ENCODE data around the gene MARVELD3. TPM values are rescaled to one million over a fixed set of nuclear protein-coding genes. Genes with fewer than 3 reads are reported as not detected.
"Not testable (repeated sequence)": the region's sequence is repeated elsewhere in the genome, so short reads cannot be mapped to it uniquely, and the experiment has no call there.

Gene MARVELD3
- total RNA-seq, 1 experiment from 2014 or later, result 27.0 TPM

DNA sequence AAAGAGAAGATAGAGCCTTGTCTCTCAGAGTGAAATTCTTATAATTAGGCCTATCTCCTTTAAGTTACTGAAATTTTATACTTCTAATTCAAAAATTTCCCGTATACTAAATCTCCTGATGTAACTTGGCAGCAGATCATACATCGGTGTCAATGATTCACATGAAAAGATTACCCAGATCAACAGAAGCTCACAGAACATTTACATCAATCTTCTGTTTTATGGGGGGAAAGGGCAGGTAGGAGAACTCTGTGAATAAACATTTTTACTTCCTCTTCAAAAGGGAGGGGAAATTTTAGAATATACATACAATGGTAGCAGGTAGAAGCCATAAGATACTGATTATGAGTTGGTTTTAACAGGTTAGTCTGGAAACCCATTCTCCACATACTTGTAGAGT is 55.4 kb downstream of the MARVELD3 start:
- DNase-seq, result no peak
- Histone ChIP-seq H3K4me1 (ENCODE audit: insufficient read depth, low read length) (no peaks in the 10 kb centered on the region), H3K79me2 (ENCODE audit: insufficient read depth, low read length) (no peaks in the 10 kb centered on the region), H3K27ac (ENCODE audit: insufficient read length, low read depth, low read length) (no peak overlapping the region), H3T11ph (ENCODE audit: low read length) (no peak overlapping the region), H3K79me1 (ENCODE audit: insufficient read depth, low read depth, low read length, poor library complexity, severe bottlenecking) (no peaks in the 10 kb centered on the region), H3K4me2 (ENCODE audit: insufficient read depth, insufficient read length, low read length) (no peak overlapping the region), H3K18ac (ENCODE audit: insufficient read length, low read depth, low read length) (no peak overlapping the region), H3K23me2 (ENCODE audit: insufficient read length, low read depth, low read length, poor library complexity, severe bottlenecking) (no peaks in the 10 kb centered on the region), H3K4ac (ENCODE audit: low read depth, low read length) (no peak overlapping the region), H2BK20ac (ENCODE audit: low read depth, low read length, poor library complexity, severe bottlenecking) (no peak overlapping the region), H2BK5ac (ENCODE audit: insufficient read length, low read length) (no peak overlapping the region), H3K27me3 (ENCODE audit: insufficient read depth, low read length) (no peaks in the 10 kb centered on the region), H4K5ac (ENCODE audit: insufficient read length, low read depth, low read length) (no peak overlapping the region), H2AK5ac (ENCODE audit: insufficient read length, low read length) (no peak overlapping the region), H4K91ac (ENCODE audit: insufficient read length, low read depth, low read length) (no peak overlapping the region), H3K56ac (ENCODE audit: insufficient read length, low read depth, low read length) (no peak overlapping the region), H2AFZ (ENCODE audit: low read length) (no peak overlapping the region), H4K8ac (replicated peaks; ENCODE audit: insufficient read length, low read depth, low read length) (no peak overlapping the region), H3K14ac (ENCODE audit: insufficient read depth, low read length) (no peak overlapping the region), H2BK15ac (ENCODE audit: low read depth, low read length) (no peak overlapping the region), H2BK12ac (ENCODE audit: insufficient read length, low read depth, low read length) (no peak overlapping the region), H3K23ac (ENCODE audit: insufficient read length, low read depth, low read length) (no peak overlapping the region), H3K9me3 (ENCODE audit: control insufficient read depth, low read depth, low read length) (no peaks in the 10 kb centered on the region), H2BK120ac (ENCODE audit: low read depth, low read length, poor library complexity, severe bottlenecking) (no peak overlapping the region), H3K9ac (ENCODE audit: extremely low read depth, insufficient read length, low read length) (no peak overlapping the region), H4K20me1 (ENCODE audit: control insufficient read depth, insufficient read depth, insufficient read length) (no peaks in the 10 kb centered on the region)
- TF ChIP-seq, protein P1, sequence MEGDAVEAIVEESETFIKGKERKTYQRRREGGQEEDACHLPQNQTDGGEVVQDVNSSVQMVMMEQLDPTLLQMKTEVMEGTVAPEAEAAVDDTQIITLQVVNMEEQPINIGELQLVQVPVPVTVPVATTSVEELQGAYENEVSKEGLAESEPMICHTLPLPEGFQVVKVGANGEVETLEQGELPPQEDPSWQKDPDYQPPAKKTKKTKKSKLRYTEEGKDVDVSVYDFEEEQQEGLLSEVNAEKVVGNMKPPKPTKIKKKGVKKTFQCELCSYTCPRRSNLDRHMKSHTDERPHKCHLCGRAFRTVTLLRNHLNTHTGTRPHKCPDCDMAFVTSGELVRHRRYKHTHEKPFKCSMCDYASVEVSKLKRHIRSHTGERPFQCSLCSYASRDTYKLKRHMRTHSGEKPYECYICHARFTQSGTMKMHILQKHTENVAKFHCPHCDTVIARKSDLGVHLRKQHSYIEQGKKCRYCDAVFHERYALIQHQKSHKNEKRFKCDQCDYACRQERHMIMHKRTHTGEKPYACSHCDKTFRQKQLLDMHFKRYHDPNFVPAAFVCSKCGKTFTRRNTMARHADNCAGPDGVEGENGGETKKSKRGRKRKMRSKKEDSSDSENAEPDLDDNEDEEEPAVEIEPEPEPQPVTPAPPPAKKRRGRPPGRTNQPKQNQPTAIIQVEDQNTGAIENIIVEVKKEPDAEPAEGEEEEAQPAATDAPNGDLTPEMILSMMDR (conservative IDR thresholded peaks at IDR 0.05), result no peak
- no peaks in the 10 kb centered on the region for H3K4me1 Mint-ChIP-seq
- no peak overlapping the region; a peak in 1 of 7 replicates for H3K27ac Mint-ChIP-seq
- no peaks in the 10 kb centered on the region for H3K27me3 Mint-ChIP-seq (ENCODE audit: low read depth)
- H3K4me3 Mint-ChIP-seq, result no peak overlapping the region
- no CpG with 5 or more reads among the region's 2 CpGs for WGBS (ENCODE audit: extremely low coverage, insufficient read length, low lambda C conversion rate)
- peaks cover 20 to 81% (median 51%) of the 10 kb centered on the region in 3 experiments for H3K36me3 Mint-ChIP-seq (ENCODE audit: insufficient read depth in 1 of 3, low read depth in 3 of 3)
- no peaks in the 10 kb centered on the region for H3K9me3 Mint-ChIP-seq

DNA sequence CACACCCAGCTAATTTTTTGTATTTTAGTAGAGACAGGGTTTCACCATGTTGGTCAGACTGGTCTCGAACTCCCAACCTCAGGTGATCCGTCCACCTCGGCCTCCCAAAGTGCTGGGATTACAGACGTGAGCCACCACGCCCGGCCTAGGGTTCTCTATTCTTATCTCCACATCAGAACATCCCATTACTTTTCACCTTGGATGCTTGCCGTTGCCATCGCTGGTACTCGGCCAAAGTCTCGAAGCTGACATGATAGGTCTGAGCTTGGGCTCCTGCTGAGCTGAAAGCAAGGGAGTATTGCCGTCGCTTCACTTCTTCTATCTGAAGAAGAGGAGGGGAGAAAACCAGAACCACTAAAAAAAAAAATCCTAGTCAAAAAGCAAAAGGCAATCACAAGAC is 58.3 kb downstream of the MARVELD3 start:
- not testable (repeated sequence) for H3K27me3 Mint-ChIP-seq (ENCODE audit: low read depth); H2BK120ac ChIP-seq (ENCODE audit: low read depth, low read length, poor library complexity, severe bottlenecking); H2BK20ac ChIP-seq (ENCODE audit: low read depth, low read length, poor library complexity, severe bottlenecking); H3K9ac ChIP-seq (ENCODE audit: extremely low read depth, insufficient read length, low read length); H4K8ac ChIP-seq (replicated peaks; ENCODE audit: insufficient read length, low read depth, low read length); H3K4me3 Mint-ChIP-seq; H3K4me2 ChIP-seq (ENCODE audit: insufficient read depth, insufficient read length, low read length); H2BK15ac ChIP-seq (ENCODE audit: low read depth, low read length); H3T11ph ChIP-seq (ENCODE audit: low read length); H3K4ac ChIP-seq (ENCODE audit: low read depth, low read length); DNase-seq; H3K9me3 Mint-ChIP-seq; H3K14ac ChIP-seq (ENCODE audit: insufficient read depth, low read length); H4K20me1 ChIP-seq (ENCODE audit: control insufficient read depth, insufficient read depth, insufficient read length); H3K27ac Mint-ChIP-seq; H3K9me3 ChIP-seq (ENCODE audit: control insufficient read depth, low read depth, low read length); H3K4me1 ChIP-seq (ENCODE audit: insufficient read depth, low read length); H3K4me1 Mint-ChIP-seq; H2BK12ac ChIP-seq (ENCODE audit: insufficient read length, low read depth, low read length); H3K23me2 ChIP-seq (ENCODE audit: insufficient read length, low read depth, low read length, poor library complexity, severe bottlenecking); H3K18ac ChIP-seq (ENCODE audit: insufficient read length, low read depth, low read length); H4K5ac ChIP-seq (ENCODE audit: insufficient read length, low read depth, low read length); H2BK5ac ChIP-seq (ENCODE audit: insufficient read length, low read length); H2AK5ac ChIP-seq (ENCODE audit: insufficient read length, low read length); H4K91ac ChIP-seq (ENCODE audit: insufficient read length, low read depth, low read length); H3K27ac ChIP-seq (ENCODE audit: insufficient read length, low read depth, low read length); H3K56ac ChIP-seq (ENCODE audit: insufficient read length, low read depth, low read length); H3K79me1 ChIP-seq (ENCODE audit: insufficient read depth, low read depth, low read length, poor library complexity, severe bottlenecking); H3K23ac ChIP-seq (ENCODE audit: insufficient read length, low read depth, low read length); H3K27me3 ChIP-seq (ENCODE audit: insufficient read depth, low read length); H3K79me2 ChIP-seq (ENCODE audit: insufficient read depth, low read length); H2AFZ ChIP-seq (ENCODE audit: low read length)
- WGBS (ENCODE audit: extremely low coverage, insufficient read length, low lambda C conversion rate), result no CpG with 5 or more reads among the region's 12 CpGs
- H3K36me3 Mint-ChIP-seq (ENCODE audit: insufficient read depth in 1 of 3, low read depth in 3 of 3), result peaks cover 16 to 81% (median 53%) of the 10 kb centered on the region in 3 experiments

Data from H9 (cell line).